NCI-H460 (cell line): ENCODE data around the gene DNER. TPM values are rescaled to one million over a fixed set of nuclear protein-coding genes. Genes with fewer than 3 reads are reported as not detected.
"Not testable (repeated sequence)": the region's sequence is repeated elsewhere in the genome, so short reads cannot be mapped to it uniquely, and the experiment has no call there.

Experiments
- DNase-seq: peaks from one replicate; pipeline ENCODE4 v3.0.0-alpha.2; 2016; ENCODE audit warnings: low read depth; ENCODE audit errors: extremely low read depth
- total RNA-seq: library from RNA; depleted of rRNA; stranded (reverse); fragments of >200 nt; shearing (Covaris generic); gene quantifications from 2 replicates; pipeline ENCODE4 v1.2.3, GENCODE V29; 2014

DNER gene
- total RNA-seq, 1 experiment from 2014 or later, result 111 TPM

DNA sequence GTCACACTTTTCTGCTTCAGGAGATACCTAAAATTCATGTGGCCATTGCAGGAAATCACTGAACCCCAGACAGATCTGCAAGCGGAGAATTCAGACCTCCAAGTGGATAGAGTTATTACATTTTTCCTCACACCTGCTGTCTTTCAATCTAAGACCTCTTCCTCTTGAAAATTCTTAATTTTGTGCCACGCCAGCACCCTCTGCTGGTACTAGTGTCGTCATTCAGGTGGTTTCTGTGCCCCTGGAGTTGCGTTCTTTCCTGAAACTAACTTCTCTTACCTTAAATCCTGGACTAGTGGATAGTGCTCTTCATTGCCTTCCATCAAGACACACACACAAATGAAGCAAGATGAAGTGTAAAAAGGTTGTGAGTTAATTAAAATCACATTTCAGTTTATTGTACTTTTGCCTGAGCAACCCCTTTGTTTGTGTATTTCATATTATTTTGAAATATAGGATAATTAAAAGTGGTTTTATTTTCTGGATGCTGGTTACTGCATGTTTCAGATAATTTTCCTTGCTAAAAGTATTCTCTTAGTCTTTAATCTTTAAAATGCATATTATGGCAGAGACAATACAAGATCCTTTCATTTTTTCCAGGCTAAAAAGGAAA lies 1.6 kb upstream of the DNER start:
- peak; percentile 61 for DNase-seq

DNA sequence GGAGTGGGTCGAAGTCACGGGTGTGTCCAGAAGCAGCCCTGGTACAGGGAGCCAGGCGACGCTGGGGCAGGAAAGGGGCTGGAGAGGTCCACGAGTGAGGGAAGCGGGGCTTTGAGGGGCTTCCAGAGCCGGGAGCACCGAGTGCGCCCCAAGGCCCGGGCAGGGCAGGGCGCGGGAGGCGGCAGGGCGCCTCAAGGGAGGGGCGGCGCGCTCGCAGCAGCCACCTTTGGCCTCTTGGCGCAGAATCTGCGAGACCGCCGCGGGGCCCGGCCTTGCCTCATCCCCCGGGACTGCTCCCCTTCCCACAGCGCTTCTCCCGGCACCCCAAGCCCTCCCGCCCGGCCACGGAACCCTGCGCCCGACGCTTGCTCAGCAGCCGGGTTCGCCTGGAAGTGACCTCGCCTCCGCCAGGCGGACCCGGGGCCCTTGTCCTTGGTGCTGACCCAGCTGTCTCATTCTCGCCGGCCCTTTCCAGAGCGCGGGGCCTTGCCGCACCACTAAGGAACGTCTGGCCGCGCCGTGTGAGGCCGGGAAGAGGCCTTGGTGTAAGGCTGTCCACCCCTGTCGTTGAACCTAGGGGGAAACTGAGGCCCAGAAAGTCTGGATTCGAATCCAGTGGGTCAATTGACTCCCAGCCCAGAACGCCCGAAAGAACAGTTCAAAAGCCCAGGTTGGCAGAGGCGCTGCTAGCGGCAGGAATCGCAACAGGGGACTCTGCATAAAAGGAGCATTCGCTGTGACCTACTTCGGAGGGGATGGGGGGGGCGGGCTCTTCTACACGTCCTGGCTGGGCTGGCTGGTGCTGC lies 584 bp upstream of the DNER start:
- peak; percentile 74 for DNase-seq

DNA sequence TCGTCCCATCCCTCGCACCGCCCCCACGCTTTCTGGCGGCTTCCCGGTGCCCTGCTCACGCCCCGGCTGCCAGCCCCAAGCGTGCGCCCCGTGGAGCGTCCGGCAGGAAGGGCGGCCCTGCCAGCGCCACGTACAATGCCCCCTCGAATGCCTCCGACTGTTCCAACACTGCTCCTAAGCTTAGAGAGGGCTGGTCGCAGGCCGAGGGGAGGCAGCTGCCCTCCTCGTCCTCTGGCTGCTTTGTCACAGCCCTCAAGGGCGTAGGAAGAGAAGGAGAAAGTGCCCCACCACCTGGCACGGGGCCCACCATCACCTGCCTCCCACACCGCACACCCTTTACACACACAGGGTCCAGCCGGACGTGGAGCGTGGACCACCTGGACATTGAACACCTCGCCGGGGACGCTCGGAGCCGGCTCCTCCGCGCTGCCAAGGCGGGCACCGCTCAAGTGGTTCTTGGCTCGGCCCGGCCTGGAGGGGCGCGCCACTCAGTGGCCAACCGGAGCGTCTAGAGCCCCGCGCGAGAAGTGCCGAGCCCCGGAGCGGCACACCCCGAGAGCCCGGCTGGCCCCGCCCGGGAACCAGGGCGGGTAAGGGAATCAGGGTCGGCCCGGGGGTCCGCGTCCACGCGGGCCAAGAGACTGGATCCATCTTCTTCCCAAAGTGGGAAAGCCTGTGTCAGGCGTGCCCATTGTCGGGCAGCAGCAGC lies 830 bp downstream of the DNER start:
- no peak for DNase-seq

DNA sequence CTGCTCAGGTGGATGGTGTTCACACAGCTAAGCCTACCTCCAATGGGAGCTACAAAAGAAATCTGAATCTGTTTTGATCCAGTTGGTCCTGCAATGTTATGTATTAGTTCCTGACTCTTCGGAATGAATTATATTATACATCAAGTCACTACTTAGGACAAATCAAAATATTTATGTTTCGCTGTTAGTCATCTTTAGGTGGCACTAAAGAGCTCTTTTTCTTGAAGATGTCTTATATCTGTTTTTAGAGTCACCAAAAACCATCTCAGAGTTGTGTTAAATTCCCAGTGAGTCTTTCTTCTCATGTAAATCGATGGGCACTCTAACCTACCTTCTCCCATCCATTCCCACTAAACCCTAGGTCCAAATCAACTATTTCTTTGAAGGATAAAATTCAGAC lies 2.2 kb downstream of the DNER start:
- DNase-seq, result no peak

DNA sequence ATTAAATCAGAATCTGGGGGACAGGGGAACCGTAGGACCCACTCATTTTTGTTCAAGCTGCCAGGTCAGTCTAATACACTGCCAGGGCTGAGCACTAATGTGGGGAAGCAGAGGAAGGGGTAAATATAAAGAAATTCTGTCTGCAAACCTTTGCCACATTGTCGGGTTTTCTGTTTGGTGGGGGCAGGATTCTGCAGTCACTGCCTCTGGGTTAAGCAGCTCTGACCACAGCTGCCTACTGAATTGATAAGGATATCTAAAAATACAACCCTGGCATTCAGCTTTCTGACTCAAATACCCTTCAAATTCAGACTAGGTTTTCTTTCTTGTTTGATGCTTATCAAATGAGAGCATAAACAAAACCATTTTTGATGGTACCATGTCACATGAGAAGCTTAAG lies 6.0 kb downstream of the DNER start:
- DNase-seq, result no peak

DNA sequence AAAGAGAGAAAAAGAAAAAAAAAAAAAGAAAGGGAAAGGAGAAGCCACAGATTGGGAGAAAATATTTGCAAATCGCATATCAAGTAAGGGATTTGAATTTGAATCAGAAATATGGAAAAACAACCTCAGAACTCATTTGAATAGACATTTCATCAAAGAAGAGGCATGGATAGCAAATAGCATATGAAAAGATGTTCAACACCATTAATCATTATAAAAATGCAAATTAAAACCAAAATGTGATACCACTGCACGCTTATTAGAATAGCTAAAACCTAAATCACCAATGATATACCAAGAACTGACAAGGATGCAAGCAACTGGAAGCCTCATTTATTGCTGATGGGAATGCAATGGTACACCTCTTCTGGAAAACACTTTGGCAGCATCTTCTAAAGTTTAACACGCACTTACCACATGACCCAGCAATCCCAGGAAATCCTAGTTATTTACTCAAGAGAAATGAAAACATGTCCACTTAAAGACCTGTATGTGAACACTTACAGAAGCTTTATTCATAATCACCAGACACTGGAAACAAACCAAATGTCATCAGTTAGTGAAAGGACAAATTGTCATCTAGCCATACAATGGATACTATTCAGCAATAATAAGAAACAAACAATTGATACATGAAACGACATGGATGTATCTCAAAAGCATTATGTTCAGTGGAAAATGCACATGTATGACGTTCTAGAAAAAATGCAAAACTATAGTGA lies 10.3 kb downstream of the DNER start:
- DNase-seq, result no peak

DNA sequence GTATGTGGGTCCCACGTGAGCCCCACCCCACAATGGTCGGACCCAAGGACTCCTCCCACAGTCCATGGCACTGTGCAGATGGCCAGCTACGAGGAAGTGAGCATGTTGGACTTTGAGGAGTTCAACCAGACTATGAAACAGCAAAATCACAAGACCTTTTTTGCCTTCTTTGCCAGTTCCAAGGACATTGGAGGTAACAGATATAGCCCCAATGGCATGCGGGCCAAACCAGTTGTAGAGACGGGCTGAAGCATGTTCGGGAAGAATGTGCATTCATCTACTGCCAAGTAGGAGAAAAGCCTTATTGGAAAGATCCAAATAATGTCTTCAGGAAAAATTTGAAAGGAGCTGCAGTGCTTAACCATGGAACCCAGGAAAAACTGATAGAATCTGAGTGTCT lies 12.6 kb downstream of the DNER start:
- DNase-seq, result no peak

DNA sequence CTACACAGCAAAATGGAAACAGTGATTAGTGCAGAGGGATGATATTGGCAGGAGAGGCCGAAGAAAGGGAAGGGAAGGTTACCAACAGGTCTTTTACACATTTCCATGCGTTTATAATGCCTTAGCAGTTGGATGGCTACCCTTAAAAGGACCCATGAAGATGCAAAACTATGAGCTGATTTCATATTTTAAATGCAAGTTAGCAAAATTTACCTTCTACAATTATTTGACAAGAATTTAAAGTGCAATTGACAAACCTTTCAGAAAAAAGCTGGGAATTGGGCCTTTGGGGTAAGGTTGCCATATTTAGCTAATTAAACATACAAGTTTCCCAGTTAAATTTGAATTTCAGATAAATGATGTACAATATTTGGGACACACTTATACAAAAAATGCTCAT lies 13.3 kb downstream of the DNER start:
- DNase-seq, result no peak

DNA sequence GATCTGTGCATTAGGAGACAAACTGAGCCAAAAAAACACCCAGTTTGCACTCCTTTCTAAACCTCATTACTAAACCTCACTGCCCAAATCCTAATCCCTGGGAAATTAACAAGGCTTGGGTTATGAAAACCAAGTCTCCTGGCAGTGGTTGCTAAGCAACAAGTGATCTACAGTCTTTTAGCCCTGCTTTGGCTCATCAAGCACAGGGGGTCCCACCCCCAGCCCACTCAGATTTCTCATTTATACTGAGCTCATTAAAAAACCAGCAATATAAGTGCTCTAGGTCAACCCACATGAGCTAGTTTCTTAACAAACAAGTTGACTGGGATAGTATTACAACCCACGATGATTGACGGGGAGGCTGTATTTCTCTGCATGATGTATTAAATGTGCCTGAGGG lies 18.4 kb downstream of the DNER start:
- no peak for DNase-seq

DNA sequence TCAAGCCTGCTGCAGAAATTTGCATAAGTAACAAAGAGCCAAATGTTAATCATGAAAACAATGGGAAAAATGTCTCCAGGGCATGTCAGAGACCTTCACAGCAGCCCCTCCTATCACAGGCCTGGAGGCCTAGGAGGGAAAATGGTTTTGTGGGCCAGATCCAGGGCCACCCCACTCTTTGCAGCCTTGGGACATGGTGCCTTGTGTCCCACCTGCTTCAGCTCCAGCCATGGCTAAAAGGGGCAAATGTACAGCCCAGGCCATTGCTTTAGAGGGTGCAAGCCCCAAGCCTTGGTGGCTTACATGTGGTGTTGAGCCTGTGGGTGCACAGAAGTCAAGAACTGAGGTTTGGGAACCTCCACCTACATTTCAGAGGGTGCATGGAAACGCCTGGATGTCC lies 20.5 kb downstream of the DNER start:
- DNase-seq, result not testable (repeated sequence)

DNA sequence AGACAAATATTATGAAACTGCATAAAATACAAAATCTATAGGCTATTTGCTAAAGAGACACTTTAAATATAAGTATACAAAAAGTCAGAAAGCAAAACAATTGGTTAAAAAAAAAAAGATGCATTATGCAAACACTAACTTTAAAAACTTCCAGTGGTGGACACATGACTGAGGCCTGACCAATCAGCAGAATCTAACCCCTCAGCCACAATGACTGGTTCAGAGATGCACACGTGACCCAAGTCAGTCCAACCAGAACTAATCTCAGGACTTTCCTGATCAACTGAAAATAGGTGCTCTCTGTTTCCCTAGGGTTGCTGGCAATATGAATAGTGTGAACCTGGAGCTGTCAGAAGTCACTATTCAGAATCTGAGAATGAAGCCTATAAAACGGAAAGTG lies 22.7 kb downstream of the DNER start:
- no peak for DNase-seq

DNA sequence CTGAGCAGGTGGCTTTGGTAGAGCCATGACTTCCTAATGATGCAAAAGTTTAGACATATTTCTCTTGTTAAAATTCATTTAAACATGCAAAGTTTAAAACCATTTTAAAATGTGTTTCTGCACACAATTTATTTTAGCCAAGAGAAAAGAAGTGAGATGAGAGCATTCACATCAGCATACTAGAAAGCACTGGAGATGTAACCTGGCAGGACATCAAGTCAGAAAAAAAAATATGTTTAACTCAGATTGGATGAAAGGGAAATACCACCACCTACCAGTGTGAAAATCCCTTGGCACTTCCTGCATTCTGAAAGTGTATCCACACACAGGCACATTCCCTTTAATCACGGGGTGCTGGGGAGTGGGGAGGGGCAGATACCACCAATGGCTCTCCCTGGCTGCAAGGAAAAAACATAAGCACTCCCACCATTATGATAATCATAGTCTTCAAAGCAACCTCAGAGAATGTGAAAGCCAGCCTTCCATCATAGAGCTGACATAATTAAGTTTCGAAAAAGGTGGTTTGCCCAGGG lies 25.0 kb downstream of the DNER start:
- DNase-seq, result no peak

DNA sequence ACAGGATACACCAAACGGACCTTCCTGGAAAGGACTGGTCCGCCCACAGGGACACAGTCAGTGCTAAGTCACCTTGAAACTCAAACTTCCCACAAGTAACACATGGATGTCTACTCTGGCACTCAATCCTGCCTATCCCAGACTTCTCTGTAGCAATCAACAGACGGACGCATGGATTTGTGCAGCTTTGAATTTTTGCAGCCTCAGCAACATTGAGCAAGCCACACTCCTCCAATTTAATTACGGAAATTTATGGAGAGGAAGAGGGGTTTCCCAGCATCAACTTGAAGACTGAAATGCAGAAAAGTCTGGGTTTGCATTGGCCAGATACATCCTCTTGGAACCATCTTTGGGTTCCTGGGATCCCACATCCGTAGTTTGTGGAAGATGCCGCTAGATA lies 26.2 kb downstream of the DNER start:
- no peak for DNase-seq

DNA sequence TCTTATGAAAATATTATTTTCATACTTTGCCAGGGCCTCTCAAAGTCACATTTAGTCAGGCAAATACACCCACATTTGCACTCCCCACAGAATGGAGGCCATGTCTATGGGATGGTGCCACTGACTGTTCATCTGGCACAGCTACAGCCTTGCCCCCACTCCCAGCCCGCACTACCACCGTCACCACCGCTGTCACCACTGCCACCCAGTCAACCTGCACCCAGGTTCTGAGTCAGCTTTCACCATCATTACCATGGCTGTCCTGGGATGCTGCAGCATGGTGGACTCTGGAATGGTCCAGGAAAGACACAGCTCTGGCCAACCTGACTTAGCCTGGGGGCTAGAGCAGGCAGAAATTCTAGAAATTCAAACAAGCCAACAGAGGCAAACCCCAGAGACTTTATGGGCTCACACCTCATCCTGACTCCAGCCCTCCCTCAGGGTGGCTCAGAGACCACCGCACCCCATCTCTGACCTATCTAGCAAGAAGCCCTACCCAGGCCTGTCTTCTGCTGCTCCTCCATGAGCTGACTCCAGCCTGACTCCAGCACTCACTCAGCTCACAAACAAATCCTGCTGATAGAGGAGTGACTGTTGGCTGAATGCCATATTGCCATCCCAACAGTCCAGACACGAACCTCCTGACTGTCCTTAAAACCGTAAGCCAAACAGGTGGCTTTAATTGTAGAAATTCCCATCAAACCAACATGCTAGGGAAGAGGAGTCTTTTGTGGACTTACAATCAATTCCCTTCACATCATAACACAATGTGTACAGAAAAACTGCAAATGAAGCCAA lies 28.0 kb downstream of the DNER start:
- DNase-seq, result no peak

DNA sequence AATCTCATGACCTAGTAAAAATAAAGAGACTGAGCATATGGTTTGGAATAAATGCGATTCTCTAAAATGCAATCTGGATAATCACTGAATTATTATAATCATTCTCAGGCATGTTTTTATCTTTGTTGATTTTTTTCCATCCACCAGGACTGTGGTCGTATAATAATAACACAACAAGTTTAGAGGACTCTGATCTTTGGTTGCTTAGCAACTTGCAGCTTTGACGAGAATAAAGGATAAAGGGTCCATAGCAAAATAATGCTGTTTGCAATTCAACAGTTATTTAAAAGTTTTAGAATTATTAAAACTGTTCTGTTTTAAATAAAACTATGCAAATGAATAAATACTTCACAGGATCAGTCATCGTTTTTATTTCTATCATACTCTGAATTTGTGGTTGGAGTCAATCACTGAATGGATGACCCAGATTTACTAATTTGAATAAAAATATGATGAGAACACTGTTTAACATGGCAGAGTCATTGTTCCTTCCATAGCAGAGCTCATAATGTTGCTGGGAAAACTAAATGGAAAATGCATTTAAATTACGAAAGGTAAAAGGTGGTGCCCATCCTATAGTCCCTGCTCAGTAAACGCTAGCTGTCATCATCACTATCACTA lies 29.3 kb downstream of the DNER start:
- DNase-seq, result no peak

DNA sequence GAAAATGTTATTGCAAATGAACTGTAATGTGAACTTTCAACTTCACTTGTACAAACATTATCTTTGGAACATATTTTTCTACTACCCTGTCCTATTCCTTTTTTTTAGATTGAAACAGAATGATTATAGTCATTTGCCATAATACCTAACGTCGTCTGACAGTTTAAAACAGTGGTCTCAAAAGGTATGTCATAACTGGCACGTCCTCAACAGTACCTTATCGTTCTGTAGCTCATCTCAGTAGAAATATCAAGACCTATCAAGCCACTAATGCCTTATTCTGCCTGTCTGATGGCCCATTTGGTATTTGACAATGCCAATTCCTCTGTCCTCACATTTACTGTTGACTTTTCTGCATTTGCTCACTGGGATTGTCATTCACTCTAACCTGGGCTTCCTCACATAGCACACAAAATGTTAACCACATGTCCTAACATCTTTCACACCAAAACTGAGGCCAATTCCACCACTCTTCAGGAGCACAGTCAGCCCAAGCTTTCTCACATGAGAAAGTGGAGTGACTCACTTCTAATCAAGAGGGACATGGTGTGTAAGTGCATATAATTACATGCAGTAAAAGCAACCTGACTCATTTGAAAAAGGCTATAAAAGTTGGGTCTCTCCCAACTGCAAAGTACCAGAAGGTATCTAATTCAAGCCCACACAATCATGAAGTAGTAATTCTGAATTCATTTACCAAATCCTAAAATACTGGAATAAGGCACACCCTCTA lies 34.8 kb downstream of the DNER start:
- DNase-seq, result no peak

DNA sequence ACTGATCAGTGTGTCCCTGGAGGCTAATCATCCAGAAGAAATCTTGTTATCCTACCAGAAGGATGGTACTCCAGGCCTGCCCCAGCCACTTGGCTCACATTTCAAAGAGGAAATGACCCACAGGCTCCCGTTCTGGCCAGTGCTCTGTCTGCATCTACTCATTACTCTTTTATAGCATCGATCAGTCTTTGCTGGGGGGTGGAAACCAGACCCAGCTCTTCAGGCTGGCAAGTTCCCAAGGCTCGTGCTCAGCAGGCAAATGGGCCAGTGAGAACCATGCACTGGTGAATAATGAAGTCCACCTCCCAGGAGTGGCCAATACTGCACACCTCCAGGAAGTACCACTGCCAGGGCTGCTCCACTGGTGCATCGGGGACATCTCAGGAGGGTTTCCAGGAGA lies 38.8 kb downstream of the DNER start:
- DNase-seq, result no peak

DNA sequence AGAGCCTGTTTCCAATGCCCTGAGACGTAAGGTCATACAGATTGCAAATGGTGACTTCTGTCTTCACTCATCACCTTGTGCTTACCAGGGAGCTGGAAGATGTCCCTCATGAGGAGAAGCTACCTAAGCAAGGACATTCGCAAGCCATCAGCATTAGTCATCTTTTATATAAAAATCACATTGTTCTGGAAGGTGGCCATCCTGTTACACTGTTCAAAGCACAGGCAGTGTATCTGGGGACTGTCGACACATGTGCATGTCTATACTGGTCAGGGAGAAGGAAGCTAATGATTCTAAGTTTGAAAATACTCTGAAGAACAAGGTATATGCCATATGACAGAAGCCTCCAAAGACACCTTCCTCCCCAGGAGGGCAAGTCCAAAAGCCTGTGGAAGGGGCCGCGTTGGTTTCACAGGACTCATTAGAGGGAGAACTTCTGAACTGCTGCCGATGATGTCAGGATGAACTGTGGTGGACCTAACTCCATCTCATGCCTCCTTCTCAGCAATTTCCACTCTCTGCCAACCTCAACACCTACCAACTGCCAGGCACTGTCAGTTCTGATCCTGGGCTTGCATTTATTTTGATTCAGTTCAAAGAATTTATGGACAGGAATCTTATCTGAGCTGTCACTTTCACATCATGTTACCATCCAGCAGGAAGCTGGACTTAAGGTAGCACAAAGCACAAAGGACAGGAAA lies 39.4 kb downstream of the DNER start:
- DNase-seq, result no peak
